ENCODE measurements around the gene KLK13. TPM values are rescaled to one million over a fixed set of nuclear protein-coding genes. Genes with fewer than 3 reads are reported as not detected.

The KLK13 gene
- total RNA-seq, 1 donor from 2014 or later, result not detected

- peak; percentile 11 for DNase-seq (ENCODE audit: low read depth, low spot score)
Measured at GRCh38 chr19:51020988-51021651, 43.8 kb downstream of the KLK13 start.

GRCh38 chr19:51019544-51019925 is 45.4 kb downstream of the KLK13 start, which contains the start of gene KLK10:
KLK10 (minus strand) TSS chr19:51019709; CDS start chr19:51019130, 579 bp downstream.
- no peak for DNase-seq (ENCODE audit: low read depth, low spot score)

- no peak for DNase-seq (ENCODE audit: low read depth, low spot score)
Measured at GRCh38 chr19:51018745-51019543, 45.9 kb downstream of the KLK13 start.

GRCh38 chr19:51016798-51017683 is 47.9 kb downstream of the KLK13 start:
- DNase-seq (ENCODE audit: low read depth, low spot score), result no peak

- no peak for DNase-seq (ENCODE audit: low read depth, low spot score)
Measured at GRCh38 chr19:51015691-51016267, 49.1 kb downstream of the KLK13 start.

GRCh38 chr19:51014242-51014641 is 50.6 kb downstream of the KLK13 start:
- no peak for DNase-seq (ENCODE audit: low read depth, low spot score)

- DNase-seq (ENCODE audit: low read depth, low spot score), result no peak
Measured at GRCh38 chr19:51012661-51013190, 52.2 kb downstream of the KLK13 start.

- DNase-seq (ENCODE audit: low read depth, low spot score), result no peak
Measured at GRCh38 chr19:51010066-51010795, 54.7 kb downstream of the KLK13 start.

- DNase-seq (ENCODE audit: low read depth, low spot score), result no peak
Measured at GRCh38 chr19:51009061-51009891, 55.6 kb downstream of the KLK13 start.

GRCh38 chr19:51007488-51007887 is 57.4 kb downstream of the KLK13 start:
- DNase-seq (ENCODE audit: low read depth, low spot score), result no peak

GRCh38 chr19:51006406-51006805 is 58.5 kb downstream of the KLK13 start:
- no peak for DNase-seq (ENCODE audit: low read depth, low spot score)

Other genes starting within 250 kb of the KLK13 start
- gene KLK1, start 241.3 kb downstream of the KLK13 start, total RNA-seq, result not detected in 2 replicates
- gene KLK15, start 231.5 kb downstream of the KLK13 start, total RNA-seq, result not detected in 2 replicates
- gene KLK3, start 210.2 kb downstream of the KLK13 start, total RNA-seq, result not detected in 2 replicates
- gene KLK2, start 191.7 kb downstream of the KLK13 start, total RNA-seq, result not detected in 2 replicates
- not detected in 2 replicates for gene KLK4, start 153.7 kb downstream of the KLK13 start, total RNA-seq
- gene KLK5, start 112.1 kb downstream of the KLK13 start, total RNA-seq, result not detected in 2 replicates
- gene KLK6, start 95.5 kb downstream of the KLK13 start, total RNA-seq, result not detected in 2 replicates
- not detected in 2 replicates for gene KLK7, start 81.2 kb downstream of the KLK13 start, total RNA-seq
- gene KLK8, start 63.5 kb downstream of the KLK13 start, total RNA-seq, result not detected in 2 replicates
- 0.04 TPM in 1 of 2 replicates, not detected in the other for gene KLK10, start 45.4 kb downstream of the KLK13 start, total RNA-seq
- not detected in 2 replicates for gene KLK11, start 38.5 kb downstream of the KLK13 start, total RNA-seq
- not detected in 2 replicates for gene KLK12, start 30.1 kb downstream of the KLK13 start, total RNA-seq
- gene KLK14, start 17.8 kb upstream of the KLK13 start, total RNA-seq, result not detected in 2 replicates
- gene CTU1, start 43.3 kb upstream of the KLK13 start, total RNA-seq, result 6.6 and 10.2 TPM in 2 replicates
- not detected in 2 replicates for gene SIGLEC9, start 59.8 kb upstream of the KLK13 start, total RNA-seq
- gene SIGLEC7, start 77.2 kb upstream of the KLK13 start, total RNA-seq, result not detected in 2 replicates
- gene CD33, start 160.0 kb upstream of the KLK13 start, total RNA-seq, result not detected in 2 replicates
- gene SIGLECL1, start 186.0 kb upstream of the KLK13 start, total RNA-seq, result not detected in 2 replicates
- gene IGLON5, start 246.6 kb upstream of the KLK13 start, total RNA-seq, result not detected in 2 replicates